GM13976 (cell line): ENCODE results near the gene SLC26A4.

Experiments used
- DNase-seq: peaks from one replicate; pipeline ENCODE4 v3.0.0; 2012; ENCODE audit warnings: low spot score
- CTCF ChIP-seq: IDR thresholded peaks from 2 replicates; pipeline ENCODE4 v1.5.1; 2012; ENCODE audit warnings: borderline replicate concordance, mild to moderate bottlenecking; ENCODE audit not compliant: insufficient read depth; ENCODE audit errors: extremely low read depth, missing control alignments, control extremely low read depth
- in situ Hi-C: fragments of 300-500 bp; cut with MboI; formaldehyde crosslinking; loops from one replicate; pipeline ENCODE4 v1.12.0; 2022; ENCODE audit warnings: low sequenced_read_pairs, mixed read lengths, inconsistent platforms; ENCODE audit not compliant: unreplicated experiment

Gene SLC26A4

GRCh38 chr7:107744345-107744750, 83.7 kb downstream of the SLC26A4 start:
- no peak for DNase-seq
- in situ Hi-C loops = no loop called here
- TF ChIP-seq CTCF = no peak

- no peak for TF ChIP-seq CTCF
- DNase-seq = no peak
- in situ Hi-C loops = no loop called here
Observed at GRCh38 chr7:107746006-107746405, 85.4 kb downstream of the SLC26A4 start.

- DNase-seq = no peak
- in situ Hi-C loops = no loop called here
- TF ChIP-seq CTCF = no peak
Observed at GRCh38 chr7:107751113-107751512, 90.5 kb downstream of the SLC26A4 start.

GRCh38 chr7:107754642-107755041, 94.0 kb downstream of the SLC26A4 start:
- no peak for TF ChIP-seq CTCF
- in situ Hi-C loops = no loop called here
- no peak for DNase-seq

- in situ Hi-C loops = no loop called here
Observed at GRCh38 chr7:107758667-107759066, 98.0 kb downstream of the SLC26A4 start.

GRCh38 chr7:107767391-107767790, 106.8 kb downstream of the SLC26A4 start:
- no peak for DNase-seq
- no peak for TF ChIP-seq CTCF
- in situ Hi-C loops = no loop called here

More at GRCh38 chr7:107758667-107759066, 98.0 kb downstream of the SLC26A4 start:
- DNase-seq = no peak
- no peak for TF ChIP-seq CTCF
